T-helper 2 cell treated with Interferon-gamma antibody and Interleukin-4, amounts not matched to agents 100 ng/mL and 5 ng/mL, for 36 hours (primary cell): ENCODE measurements around the gene TNRC6C. TPM values are rescaled to one million over a fixed set of nuclear protein-coding genes. Genes with fewer than 3 reads are reported as not detected.

ENCODE experiments used
- intact Hi-C: fragments of 100-400 bp; cut with micrococcal nuclease; formaldehyde crosslinking; loops from one replicate; pipeline ENCODE4 v1.15.1; 2023
- total RNA-seq: library from RNA; stranded (reverse); gene quantifications from 2 replicates; pipeline ENCODE4 v1.2.3, GENCODE V29; 2022

The TNRC6C gene
- total RNA-seq, 1 donor from 2014 or later: 38.8 TPM

- intact Hi-C loops: no loop called here
These were observed 164.9 kb downstream of the TNRC6C start for GRCh38 chr17:78123258-78123929.

DNA sequence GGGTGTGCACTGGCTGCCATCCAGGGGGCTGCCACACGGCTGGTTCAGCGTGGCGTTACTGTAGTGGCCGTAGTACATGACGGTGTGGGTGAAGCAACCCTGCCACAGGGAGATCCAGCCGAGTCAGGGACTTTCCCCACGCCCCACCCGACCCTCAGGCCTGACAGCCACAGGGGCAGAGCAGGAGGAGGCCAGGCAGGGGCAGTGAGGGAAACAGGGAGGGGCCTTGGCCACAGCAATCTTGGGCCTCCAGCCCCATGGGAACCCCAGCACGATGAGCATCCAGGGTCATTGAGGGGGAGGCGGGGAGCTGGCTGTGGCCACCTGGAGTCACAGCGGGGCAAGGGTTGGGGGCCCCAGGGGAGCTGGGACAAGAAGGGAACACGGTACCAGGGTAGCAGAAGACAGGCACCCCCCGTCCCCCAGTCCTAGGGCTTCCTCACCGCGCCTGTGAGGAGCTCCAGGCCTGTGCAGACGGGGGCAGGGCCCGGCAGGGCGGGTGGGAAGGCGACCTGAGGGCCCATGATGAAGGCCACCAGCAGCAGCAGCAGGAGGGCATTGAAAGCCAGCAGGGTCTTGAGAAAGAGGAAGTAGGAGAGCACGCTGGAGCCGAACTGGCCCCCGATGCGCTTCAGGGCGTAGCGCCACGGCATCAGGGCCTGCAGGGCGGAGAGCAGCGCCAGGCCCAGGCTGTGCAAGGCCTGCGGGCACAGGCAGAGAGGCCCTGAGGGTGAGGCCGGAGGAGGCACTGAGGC lies 165.8 kb downstream of the TNRC6C start:
- intact Hi-C loops: no loop called here

GRCh38 chr17:78124836-78125137 lies 166.3 kb downstream of the TNRC6C start:
- intact Hi-C loops: no loop called here

DNA sequence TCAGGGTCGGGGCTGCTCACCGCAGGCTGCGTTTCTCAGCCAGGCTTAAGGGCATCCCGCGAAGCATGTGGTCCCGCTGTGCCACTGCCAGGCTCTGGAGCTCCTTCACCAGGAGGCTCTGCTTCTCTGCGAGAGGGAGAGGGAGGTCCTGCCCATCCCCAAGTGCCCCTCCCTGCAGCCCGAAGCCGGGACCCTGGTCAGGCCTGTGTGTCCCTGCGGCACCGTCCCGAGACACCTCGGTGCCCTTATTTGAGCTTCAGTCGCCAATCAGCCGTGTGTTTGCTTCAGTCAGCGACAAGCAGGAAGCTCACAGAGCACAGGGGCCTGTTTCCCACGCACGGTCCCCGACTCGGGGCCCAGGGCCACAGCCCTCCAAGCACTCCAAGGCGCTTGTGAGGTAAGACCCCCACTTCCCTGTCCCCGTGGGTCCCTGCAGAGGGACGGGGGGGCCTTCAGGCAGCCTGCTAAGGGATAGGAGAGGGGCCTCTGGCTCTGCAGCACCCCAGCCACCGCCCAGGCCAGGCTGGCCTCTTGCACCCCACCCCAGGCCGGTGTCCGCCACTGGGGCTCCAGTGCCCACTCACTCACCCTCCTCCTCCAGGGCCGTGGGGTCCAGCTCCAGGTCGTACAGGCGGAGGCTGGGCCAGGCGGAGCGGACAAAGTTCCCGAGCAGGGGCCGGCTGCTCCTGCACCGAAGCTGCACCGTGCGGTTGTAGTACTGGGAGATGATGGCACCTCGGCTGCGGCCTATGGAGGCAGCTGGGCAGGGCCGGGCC lies 166.8 kb downstream of the TNRC6C start:
- intact Hi-C loops: no loop called here

DNA sequence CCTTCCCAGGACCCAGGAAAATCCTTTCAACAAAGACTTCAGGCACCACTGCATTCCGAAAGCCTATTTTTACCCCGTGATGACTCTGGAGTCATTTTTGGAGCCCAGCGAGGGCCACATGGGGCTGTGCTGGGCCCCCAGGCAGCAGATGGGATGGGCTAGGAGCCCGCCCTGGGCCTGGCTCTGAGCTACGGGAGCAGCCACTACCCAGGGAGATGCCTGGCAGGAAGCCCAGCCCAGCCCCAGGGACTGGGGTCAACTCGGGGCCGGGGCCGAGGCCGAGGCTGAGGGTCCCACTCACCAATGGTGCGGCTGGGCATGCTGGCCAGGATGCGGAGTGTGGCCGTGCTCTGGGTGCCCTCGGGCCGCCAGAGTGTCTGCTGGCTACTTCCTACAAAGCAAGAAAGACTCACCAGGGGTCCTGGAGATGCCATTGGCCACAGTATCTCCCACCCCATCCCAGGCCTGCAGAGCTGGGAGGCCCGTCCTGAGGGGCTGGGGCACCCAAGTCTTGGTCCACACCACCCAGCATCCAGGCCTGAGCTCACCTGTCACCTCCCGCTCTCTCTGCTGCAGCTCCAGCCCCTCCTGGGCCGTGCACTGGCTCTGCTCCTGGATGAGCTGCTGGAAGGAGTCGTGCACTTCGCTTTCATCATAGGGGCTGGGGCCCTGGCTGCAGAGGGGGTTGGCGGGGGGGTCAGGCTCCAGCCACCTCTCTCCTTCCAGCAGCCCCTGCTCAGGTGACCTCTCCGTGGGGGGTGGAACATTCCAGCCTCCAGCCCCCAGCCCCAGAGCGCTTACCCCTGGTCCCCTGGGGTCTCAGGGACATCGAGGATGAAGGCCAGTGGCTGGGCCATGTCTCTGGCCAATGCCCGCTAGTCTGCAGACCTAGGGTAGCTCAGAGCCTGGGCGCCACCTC lies 167.7 kb downstream of the TNRC6C start:
- intact Hi-C loops: no loop called here

DNA sequence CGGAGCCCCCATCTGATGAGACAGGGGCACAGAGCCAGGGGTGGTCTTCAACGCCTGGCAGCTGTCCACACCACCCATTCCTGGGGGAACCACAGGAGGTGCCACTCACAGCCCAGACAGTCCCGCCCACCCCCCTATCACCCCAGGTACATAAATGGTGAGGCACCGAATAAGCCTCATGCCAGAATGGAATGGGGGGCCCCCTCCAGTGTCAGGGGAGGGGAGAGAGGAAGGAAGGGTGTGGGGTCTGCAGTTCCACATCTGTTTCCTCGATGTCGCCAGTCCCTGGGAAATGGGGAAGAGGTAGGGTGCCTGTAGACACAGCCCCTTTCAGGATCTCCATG lies 168.4 kb downstream of the TNRC6C start:
- intact Hi-C loops: no loop called here

DNA sequence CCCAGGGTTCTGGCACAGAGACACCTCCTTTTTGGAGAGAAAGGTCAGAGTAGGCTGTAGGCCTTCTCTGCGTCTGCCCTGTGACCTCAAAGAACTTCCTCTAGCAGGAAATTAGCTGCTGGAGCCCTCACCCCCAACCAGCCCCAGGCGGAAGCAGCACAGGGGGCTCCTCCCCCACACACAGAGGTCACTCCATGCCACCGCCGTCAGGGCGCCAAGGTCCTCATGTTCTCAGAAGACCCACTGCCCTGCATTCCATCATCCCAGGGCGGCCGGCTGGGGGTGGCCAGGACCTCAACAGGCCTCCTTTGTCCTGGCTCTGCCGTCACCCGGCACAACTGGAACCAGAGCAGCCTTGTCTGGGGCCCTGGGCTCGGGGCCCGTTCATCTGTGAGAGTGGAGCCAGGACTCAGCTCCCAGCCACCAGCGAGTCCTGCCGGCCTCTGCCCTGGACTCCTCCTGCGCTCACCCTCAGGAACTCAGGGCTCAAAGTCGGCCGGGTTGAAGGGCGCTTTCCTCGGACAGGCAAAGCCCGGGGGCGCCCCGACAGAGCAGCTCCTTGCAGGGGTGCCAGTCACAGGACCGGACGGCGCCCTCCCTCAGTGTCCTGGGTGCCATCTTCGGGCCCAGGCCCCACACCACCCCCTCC lies 168.9 kb downstream of the TNRC6C start:
- intact Hi-C loops: no loop called here

DNA sequence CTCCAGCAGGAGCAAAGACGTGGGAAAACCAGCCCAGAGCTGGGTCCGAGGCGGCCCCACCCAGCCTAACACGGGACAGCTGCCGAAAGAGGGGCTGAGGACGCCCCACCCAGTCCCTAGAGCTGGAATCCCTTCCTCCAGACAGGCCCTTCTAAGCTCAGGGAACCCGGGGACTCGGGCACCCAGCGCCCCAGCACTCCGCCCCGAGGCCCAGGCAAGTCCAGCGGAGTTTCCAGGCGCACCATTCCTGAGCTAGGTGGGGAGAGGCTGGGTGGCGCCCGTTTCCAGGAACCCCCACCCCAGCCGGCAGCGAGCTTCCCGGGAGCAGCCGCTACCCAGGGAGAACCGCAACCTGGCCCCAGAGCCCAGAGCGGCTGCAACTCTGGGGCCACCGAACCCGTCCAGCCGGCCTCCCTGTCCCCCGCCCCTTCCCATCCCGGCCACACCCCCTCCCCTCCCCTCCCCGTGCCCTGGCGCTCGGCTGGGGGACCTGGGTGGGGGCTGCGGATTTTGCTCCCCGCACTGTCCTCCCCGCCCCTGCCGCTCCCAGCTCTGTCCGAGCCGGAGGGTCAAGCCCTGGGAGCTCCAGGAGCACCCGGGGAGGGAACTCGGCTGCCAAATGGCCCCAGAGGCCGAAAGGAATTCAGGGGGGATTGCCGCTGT lies 169.5 kb downstream of the TNRC6C start:
- intact Hi-C loops: no loop called here

- intact Hi-C loops: no loop called here
These were observed 170.2 kb downstream of the TNRC6C start, which contains the start of gene TMC6 for GRCh38 chr17:78128551-78129350. Gene TMC6, minus strand, starts transcription at chr17:78128755. Its CDS starts 1,923 bp downstream, at chr17:78126832.

GRCh38 chr17:78129351-78130089 lies 171.0 kb downstream of the TNRC6C start:
- intact Hi-C loops: loop anchor here (1.0 to 10.0 kb wide), 10 partner anchors 8 to 1905 kb away; partner anchors contain the start of genes AFMID, CCDC40, MFSD11 and SOCS3

- intact Hi-C loops: loop anchor here (1.0 to 10.0 kb wide), 10 partner anchors 9 to 1905 kb away; partner anchors contain the start of genes AFMID, CCDC40, MFSD11 and SOCS3
These were observed 171.6 kb downstream of the TNRC6C start for GRCh38 chr17:78130090-78130436.

- intact Hi-C loops: loop anchor here (1.0 to 10.0 kb wide), 10 partner anchors 9 to 1904 kb away; partner anchors contain the start of genes AFMID, CCDC40, MFSD11 and SOCS3
These were observed 172.1 kb downstream of the TNRC6C start, which contains the start of gene TMC8 for GRCh38 chr17:78130437-78131101. Gene TMC8, plus strand, starts transcription at chr17:78130771. Its CDS starts 818 bp downstream, at chr17:78131589.

DNA sequence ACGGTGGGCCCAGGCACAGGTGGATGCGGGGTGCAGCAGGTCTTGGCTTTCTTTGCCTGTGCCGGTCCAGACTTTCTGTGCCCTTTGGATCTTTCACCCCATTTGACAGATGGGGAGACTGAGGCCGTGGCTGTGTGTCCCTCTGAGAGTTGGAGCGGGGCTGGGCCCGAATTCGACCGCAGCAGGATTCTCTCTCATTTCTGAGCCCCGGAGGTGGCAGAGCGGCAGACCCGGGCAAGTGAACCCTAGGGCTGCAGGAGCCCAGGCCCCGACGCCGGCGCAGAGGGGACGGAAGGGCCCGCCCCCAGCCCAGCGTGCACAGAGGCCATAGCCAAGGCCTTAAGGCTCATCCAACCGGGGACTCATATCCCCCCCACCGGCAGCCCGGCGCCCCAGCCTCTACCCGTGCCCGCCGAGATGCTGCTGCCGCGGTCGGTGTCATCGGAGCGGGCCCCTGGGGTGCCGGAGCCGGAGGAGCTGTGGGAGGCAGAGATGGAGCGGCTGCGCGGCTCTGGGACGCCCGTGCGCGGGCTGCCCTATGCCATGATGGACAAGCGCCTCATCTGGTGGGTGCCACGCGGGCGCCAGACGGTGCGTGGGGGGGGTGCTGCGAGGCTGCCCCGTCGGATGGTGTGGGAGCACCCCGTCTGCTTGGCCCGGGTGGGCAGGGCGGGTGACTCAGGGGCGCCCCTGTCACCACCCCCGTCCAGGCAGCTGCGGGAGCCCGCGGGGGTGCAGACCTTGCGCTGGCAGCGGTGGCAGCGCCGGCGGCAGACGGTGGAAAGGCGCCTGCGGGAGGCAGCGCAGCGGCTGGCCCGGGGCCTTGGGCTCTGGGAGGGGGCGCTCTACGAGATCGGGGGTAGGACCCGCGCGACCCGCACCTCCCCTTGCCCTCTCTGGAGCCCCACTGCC lies 172.9 kb downstream of the TNRC6C start:
- intact Hi-C loops: loop anchor here (2.0 to 10.0 kb wide), 8 partner anchors 46 to 1903 kb away; partner anchors contain the start of genes AFMID, CCDC40, MFSD11 and SOCS3

DNA sequence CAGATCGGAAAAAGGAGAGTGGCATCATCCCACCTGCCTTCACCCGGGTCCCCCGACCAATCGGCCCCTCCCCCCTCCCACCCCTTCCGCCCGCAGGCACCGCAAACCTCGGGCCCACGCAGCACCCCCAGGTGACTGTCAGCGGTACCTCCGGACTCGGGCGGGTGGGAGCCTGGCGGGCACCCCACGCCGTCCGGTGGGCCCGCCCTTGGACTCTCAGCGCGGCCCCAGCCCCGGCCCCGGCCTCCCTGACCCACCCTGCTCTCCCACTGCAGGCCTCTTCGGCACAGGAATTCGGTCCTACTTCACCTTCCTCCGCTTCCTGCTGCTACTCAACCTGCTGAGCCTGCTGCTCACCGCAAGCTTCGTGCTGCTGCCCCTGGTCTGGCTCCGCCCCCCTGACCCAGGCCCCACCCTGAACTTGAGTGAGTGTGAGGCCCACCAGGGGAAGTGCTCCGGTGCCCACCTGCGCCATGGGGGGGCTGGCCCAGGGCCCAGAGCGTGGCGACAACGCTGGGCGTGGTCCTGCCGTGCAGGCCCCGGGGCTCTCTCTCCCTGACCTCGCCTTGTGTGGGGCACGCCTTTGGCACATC lies 173.7 kb downstream of the TNRC6C start:
- intact Hi-C loops: loop anchor here (5.0 to 10.0 kb wide), 6 partner anchors 45 to 1903 kb away; partner anchors contain the start of genes CCDC40, MFSD11, SRSF2 and TBC1D16

- intact Hi-C loops: loop anchor here (5.0 to 10.0 kb wide), 6 partner anchors 45 to 1902 kb away; partner anchors contain the start of genes CCDC40, MFSD11, SRSF2 and TBC1D16
These were observed 174.3 kb downstream of the TNRC6C start for GRCh38 chr17:78132767-78133178.
